Omental fat pad (tissue), 4 donors: ENCODE data around the gene IER2. TPM values are rescaled to one million over a fixed set of nuclear protein-coding genes. Genes with fewer than 3 reads are reported as not detected.
"Not testable (repeated sequence)": the region's sequence is repeated elsewhere in the genome, so short reads cannot be mapped to it uniquely, and the experiment has no call there.

Experiments
- ATAC-seq: fragments of 150-250 bp; one replicate; pipeline ENCODE4 v1.9.1; 2016; ENCODE audit warnings: mild to moderate bottlenecking, moderate library complexity; ENCODE audit not compliant: low FRiP score
- DNase-seq: peaks from one replicate; pipeline ENCODE4 v3.0.0-alpha.2; 2019; ENCODE audit warnings: low spot score
- total RNA-seq, 4 donors: library from RNA; depleted of rRNA; stranded (reverse); fragments of >200 nt; gene quantifications; one replicate each; pipeline ENCODE4 v1.1.0, GENCODE V29; 2016
- TF ChIP-seq, protein P1 (sequence below), 3 donors: fragments of 450-650 bp; IDR thresholded peaks; one replicate each; pipeline ENCODE4 v1.5.1; 2016 to 2017; ENCODE audit warnings: antibody characterized with exemption in 3 of 3, mild to moderate bottlenecking in 3 of 3, moderate library complexity in 2 of 3

Gene IER2
- total RNA-seq, 4 donors from 2014 or later = 110 to 253 (median 210) TPM

DNA sequence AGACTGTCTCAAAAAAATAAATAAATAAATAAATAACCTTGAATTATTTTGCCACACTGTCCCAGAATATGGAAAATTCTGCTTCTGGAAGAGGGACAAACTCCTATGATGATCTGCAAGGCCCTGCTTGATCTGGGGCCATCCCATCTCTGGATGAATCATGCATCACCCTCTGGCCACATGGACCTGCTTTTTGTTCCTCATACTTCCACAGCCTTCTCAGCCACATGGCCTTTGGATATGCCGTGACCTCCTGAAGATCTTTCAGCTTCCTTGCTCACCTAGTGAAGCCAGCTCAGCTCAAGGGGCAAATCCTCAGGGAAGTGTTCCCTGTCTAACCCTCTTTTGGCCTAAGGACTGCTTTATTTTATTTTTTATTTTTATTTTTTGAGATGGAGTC is 10.3 kb downstream of the IER2 start:
- TF ChIP-seq, protein P1, sequence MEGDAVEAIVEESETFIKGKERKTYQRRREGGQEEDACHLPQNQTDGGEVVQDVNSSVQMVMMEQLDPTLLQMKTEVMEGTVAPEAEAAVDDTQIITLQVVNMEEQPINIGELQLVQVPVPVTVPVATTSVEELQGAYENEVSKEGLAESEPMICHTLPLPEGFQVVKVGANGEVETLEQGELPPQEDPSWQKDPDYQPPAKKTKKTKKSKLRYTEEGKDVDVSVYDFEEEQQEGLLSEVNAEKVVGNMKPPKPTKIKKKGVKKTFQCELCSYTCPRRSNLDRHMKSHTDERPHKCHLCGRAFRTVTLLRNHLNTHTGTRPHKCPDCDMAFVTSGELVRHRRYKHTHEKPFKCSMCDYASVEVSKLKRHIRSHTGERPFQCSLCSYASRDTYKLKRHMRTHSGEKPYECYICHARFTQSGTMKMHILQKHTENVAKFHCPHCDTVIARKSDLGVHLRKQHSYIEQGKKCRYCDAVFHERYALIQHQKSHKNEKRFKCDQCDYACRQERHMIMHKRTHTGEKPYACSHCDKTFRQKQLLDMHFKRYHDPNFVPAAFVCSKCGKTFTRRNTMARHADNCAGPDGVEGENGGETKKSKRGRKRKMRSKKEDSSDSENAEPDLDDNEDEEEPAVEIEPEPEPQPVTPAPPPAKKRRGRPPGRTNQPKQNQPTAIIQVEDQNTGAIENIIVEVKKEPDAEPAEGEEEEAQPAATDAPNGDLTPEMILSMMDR (IDR thresholded peaks at IDR 0.05) = no peak
- ATAC-seq (no peak), DNase-seq (no peak)

DNA sequence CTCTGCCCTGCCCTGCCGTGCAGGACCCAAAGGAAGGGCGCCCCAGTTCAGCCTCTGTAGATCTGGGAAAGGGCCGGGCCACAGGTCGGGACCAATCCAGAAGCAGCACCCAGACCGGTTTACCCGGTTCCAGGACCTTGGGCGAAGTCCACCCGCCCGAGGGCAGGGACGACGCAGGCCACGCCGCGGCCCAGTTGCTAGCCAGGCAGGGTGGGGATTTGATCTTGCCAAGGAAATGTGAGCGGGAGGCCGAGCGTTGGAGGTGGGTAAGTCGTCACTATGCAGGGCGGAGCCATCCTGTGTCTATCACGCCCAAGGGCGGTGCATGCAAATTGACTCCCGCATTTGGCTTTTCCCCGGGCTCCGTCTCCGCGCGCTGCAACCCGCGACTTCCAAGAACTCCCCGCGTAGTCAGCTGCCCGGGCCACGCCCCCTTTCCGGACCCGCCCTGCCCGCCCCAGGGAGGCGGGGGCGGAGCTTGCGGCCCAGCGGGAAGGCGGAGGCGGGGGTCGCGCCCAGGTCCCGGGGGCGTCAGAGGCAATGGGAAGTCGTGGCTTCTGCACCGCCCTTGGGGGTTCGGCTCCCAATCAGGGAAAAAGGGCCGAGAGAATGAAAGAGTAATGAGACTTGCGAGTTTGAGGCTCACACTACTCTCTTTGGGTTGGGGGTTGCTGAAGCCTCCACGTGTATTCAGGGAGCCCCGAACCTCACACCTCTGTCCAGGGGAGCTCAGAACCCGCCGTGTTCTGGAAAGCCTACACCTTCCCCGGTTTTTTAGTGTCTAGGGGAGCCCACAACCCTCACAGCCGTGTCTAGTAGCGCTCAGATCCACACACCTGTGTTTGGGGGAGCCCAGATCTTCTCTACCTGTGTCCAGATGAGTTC is 12.8 kb downstream of the IER2 start:
- TF ChIP-seq, protein P1 (IDR thresholded peaks at IDR 0.05) = no peak
- peak; percentile 79 for ATAC-seq
- DNase-seq = peak; percentile 92

DNA sequence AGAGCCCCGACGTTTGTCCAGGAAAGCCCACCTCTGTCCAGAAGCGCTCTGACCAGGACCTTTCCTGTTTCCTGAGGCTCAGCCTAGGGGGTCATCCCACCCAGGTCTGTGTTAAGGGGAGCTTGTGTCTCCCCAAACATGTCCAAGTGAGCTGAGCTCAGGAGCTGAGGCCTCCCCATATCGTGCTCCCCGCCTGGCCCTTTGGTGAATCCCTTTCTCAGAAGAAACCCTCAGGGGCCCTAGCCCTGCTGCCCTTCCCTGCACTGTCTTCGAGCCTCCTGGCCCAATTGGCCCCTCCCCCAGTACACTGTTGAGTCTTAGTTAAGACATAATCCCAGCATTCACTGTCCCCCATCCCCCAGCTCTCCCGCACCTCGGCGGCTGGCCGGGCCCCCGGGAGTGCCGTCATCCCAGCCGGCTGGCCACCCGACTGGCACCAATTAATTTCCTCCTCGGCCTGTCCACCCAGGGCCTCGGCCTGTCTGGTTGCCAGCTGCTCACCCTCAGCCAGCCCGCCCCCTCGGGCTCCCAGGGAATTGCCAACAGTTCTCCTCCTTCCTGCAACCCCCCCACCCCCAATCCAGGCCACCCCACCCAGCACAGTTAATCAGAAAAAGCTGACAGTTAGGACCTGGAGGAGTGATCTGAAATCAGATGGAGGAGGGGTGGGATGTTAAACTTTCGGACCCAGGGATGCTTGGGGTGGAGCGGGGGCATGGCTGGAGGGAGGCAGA is 13.6 kb downstream of the IER2 start:
- no peak for DNase-seq
- TF ChIP-seq, protein P1 (IDR thresholded peaks at IDR 0.05) = no peak
- ATAC-seq = peak; percentile 70

DNA sequence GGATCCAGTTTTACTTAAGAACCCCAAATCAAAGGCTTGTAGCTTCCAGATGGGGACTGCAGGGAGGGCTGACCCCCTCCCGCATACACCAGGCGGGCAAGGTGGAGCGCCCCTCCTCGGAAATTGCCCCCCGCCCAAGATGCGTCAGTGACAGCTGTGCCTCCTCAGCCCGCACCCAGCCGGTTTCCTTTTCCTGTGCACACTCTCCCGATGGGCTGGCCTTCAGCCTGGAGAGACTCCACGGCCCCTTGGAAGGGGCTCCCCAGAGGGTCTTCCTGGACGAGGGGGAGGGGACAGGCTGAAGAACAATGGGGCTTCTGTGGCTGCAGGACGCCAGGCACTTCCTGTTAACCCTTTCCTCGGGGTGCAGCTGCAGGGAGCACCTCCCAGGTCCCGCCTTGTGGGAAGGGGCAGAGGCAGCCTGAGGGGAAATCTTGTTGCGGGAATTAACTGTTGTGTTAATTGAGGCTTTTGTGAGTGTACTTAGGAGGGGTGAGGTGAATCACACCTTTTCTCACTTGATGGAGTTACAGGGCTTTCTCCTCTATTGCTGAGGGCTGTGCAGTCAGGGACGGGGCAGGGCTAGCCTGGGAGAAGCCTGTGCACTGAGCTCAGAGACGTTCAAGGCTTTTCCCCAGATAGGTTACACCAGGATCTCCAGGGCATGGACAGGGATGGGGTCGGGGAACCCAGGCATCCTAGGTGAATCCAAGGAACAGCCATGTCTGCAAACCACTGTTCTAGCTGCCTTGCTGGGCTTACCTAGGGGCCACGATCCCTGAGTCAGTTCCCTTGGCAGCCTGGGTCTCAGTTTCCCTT is 14.3 kb downstream of the IER2 start:
- peak; percentile 6 for ATAC-seq
- DNase-seq = no peak
- TF ChIP-seq, protein P1 (IDR thresholded peaks at IDR 0.05) = no peak

DNA sequence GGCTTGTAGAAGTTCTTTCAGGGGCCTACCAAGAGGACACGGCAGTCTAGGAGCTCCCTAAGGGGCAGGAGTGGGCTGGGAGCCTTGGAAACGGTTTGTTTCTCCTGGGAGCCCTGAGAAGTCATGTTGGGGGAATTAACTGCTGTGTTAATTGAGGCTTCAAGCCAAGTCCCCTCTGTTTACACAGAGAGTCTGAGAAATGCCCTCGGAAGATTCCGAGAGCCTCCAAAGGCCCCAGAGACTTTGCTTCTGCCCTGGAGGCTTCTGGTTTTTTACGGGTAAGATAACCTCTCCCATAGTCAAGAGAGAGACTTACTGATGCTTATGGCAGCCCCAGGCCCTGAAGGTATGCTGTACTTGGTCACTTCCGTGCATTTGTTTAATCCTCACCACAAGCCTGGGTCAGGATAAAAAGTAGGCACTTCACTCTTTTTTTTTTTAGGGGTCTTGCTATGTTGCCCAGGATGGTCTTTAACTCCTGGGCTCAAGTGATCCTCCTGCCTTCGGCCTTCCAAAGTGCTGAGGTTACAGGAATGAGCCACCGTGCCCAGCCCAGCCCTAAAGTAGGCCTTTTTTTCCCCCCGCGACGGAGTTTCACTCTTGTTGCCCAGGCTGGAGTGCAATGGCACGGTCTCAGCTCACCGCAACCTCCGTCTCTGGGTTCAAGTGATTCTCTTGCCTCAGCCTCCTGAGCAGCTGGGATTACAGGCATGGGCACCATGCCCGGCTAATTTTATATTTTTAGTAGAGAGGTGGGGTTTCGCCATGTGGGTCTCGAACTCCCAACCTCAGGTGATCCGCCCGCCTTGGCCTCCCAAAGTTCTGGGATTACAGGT is 15.2 kb downstream of the IER2 start:
- DNase-seq (no peak), ATAC-seq (no peak)
- TF ChIP-seq, protein P1 (IDR thresholded peaks at IDR 0.05) = no peak

DNA sequence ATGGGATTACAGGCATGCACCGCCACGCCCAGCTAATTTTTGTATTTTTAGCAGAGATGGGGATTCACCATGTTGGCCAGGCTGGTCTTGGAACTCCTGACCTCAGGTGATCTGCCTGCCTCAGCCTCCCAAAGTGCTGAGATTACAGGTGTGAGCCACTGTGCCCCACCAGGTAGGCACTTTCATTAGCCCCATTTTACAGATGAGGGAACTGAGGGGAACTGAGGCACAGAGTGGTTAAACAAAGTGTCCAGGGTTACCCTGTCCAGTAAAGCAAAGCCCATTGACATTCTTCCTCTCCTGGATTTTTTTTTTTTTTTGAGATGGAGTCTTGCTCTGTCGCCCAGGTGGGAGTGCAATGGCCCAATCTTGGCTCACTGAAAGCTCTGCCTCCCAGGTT is 15.9 kb downstream of the IER2 start:
- ATAC-seq, DNase-seq: not testable (repeated sequence)
